GM06990 (cell line): ENCODE measurements around the gene SBK2.

Experiments
- DNase-seq: peaks from one replicate; pipeline ENCODE4 v3.0.0-alpha.2; 2011; ENCODE audit not compliant: insufficient read length; ENCODE audit errors: extremely low read depth
- H3K27me3 ChIP-seq: replicated peaks from 2 replicates; pipeline ENCODE4 v1.6.0; 2011; ENCODE audit warnings: low read length; ENCODE audit not compliant: control insufficient read depth, insufficient read depth
- H3K36me3 ChIP-seq: 2 replicates; pipeline ENCODE4 v1.5.1; 2011; ENCODE audit warnings: low read length; ENCODE audit not compliant: control insufficient read depth, insufficient read depth
- H3K4me3 ChIP-seq: replicated peaks from 2 replicates; pipeline ENCODE4 v1.5.1; 2011; ENCODE audit warnings: low read depth, mild to moderate bottlenecking, control low read depth, low read length
- TF ChIP-seq, protein P1 (sequence below): IDR thresholded peaks from 2 replicates; pipeline ENCODE4 v1.5.1; 2011; ENCODE audit warnings: low read length, control low read depth, mild to moderate bottlenecking, inconsistent platforms; ENCODE audit not compliant: insufficient read depth, poor library complexity, severe bottlenecking

SBK2 gene

DNA sequence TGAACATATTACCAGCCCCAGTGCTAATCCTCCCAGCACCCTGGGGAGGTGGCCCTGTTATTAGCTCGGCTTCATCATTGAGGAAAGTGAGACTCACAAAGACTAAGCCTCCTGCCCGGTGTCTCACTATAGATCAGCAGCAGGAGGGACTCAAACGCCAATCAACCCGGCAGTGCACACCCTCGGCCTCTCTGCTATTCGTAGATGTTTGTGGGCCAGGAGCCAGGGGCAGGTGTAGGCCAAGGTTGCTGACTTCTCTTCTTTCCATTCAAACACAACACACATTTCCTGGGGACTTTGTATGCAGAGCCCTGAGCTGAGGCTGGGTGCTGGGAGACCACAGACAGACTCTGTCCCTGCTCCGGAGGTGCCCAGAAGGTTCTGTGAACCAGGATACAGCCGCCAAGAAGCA is 17.8 kb upstream of the SBK2 start:
- TF ChIP-seq, protein P1, sequence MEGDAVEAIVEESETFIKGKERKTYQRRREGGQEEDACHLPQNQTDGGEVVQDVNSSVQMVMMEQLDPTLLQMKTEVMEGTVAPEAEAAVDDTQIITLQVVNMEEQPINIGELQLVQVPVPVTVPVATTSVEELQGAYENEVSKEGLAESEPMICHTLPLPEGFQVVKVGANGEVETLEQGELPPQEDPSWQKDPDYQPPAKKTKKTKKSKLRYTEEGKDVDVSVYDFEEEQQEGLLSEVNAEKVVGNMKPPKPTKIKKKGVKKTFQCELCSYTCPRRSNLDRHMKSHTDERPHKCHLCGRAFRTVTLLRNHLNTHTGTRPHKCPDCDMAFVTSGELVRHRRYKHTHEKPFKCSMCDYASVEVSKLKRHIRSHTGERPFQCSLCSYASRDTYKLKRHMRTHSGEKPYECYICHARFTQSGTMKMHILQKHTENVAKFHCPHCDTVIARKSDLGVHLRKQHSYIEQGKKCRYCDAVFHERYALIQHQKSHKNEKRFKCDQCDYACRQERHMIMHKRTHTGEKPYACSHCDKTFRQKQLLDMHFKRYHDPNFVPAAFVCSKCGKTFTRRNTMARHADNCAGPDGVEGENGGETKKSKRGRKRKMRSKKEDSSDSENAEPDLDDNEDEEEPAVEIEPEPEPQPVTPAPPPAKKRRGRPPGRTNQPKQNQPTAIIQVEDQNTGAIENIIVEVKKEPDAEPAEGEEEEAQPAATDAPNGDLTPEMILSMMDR = no peak
- DNase-seq = no peak
- Histone ChIP-seq H3K4me3 (no peak overlapping the region), H3K36me3 (no peaks in the 10 kb centered on the region), H3K27me3 (no peaks in the 10 kb centered on the region; the same call in 1 of the 2 replicates)

DNA sequence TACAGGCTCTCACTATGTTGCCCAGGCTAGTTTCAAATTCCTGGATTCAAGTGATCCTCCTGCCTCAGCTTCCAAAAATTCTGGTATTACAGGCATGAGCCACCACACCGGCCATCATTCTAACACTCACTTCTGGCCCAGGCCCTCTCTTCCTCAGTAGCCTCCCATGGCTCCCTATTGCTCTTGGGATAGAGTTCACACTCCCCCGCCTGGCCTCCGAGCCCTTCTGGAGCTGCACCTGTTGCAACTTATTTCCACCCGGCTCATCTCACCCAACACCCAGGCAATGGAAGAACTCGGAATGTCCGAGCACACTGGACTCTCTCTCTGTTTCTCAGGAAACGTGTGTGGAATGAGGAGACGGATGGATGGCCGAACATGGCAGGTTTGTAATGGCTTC is 17.4 kb upstream of the SBK2 start:
- no peaks in the 10 kb centered on the region; the same call in 1 of the 2 replicates for H3K27me3 ChIP-seq

DNA sequence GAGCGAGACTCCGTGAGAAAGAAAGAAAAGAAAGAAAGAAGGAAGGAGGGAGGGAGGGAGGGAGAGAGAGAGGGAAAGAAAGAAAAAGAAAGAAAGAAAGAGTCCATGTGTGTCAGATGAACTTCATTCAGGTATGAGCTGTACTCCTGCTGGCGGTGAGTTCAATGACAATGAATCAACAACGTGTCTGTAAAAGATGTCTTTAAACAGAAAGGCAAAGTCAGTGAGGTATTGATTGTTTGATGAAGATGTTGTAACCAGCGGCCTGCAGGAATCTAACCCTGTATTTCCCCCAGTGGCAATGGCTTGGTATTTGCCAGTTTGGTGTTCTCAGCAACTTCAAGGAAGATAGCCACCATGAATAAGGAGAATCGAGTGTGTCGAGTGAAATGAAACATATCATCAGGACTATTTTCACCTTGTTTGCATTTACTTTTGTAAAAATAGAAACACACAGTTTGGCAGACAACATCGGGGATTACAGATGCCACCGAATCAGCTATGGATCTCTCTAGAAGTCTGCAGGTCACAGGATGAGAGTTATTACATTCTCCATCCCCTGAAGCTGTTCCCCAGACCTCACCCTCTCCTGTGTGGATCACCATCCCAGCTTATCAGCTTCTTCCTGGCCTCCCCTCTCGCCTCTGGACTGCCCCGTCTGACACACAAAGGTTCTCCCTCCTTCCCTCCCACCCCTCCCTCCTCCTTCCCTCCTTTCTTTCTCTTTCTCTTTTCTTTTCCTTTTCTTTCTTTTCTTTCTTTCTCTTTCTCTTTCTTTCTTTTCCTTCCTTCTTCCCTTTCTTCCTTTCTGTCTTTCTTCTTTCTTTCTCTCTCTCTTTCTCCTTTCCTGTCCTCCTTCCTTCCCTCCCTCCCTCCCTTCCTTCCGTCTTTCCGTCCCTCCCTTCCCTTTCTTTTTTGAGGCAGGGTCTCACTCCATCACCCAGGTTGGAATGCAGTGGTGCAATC is 16.6 kb upstream of the SBK2 start:
- TF ChIP-seq, protein P1 = no peak
- no peak for DNase-seq
- Histone ChIP-seq H3K36me3 (no peaks in the 10 kb centered on the region), H3K27me3 (no peaks in the 10 kb centered on the region; the same call in 1 of the 2 replicates), H3K4me3 (no peak overlapping the region)

More for the DNA sequence above, 17.4 kb upstream of the SBK2 start:
- TF ChIP-seq, protein P1 = no peak
- no peaks in the 10 kb centered on the region for H3K36me3 ChIP-seq
- no peak overlapping the region for H3K4me3 ChIP-seq
- no peak for DNase-seq

DNA sequence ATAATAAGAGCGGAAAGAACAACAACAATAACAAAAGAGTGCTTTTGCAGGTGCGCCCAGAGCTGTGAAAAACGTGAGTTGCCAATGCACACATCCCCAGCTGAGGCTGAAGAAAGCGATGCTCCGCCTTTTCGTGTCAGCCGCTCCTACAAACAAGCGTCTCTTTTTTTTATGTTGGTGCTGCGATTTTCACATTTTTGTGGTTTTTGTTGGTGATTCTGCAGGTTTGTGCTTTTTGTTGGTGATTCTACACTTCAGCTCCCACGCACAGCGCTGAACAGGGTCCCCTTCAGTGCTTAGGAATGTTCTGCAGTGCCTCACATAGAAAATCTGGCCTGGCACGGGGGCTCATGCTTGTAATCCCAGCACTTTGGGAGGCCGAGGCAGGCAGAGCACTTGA is 15.7 kb upstream of the SBK2 start:
- no peak for DNase-seq
- Histone ChIP-seq H3K4me3 (no peak overlapping the region), H3K27me3 (no peaks in the 10 kb centered on the region; the same call in 1 of the 2 replicates), H3K36me3 (no peaks in the 10 kb centered on the region)
- TF ChIP-seq, protein P1 = no peak

DNA sequence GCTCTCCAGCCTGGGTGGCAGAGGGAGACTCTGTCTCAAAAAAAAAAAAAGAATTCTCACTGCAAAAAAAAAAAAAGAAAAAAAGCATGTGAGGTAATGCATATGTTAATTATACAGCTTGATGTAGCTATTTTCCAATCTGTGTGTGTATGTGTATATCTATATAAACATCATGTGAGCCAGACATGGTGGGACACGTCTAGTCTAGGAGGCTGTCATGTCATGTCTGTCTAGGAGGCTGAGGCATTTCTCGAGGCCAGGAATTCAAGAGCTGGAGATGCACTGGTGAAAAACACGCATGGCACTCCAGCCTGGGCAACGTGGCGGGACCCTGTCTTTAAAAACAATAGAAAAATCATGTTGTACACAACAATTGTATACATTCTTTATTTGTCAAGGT is 15.3 kb upstream of the SBK2 start:
- no peak for DNase-seq
- no peaks in the 10 kb centered on the region for H3K36me3 ChIP-seq
- H3K4me3 ChIP-seq = no peak overlapping the region
- H3K27me3 ChIP-seq = peaks cover 2% of the 10 kb centered on the region; the same call in 1 of the 2 replicates
- TF ChIP-seq, protein P1 = no peak
